Measurements from ENCODE around the gene HS6ST3. TPM values are rescaled to one million over a fixed set of nuclear protein-coding genes. Genes with fewer than 3 reads are reported as not detected.

The HS6ST3 gene
- total and polyA plus RNA-seq, 9 of the 15 experiments (the other 6 are each of a cell fraction or from before 2014, with no cell fraction given) = not detected

DNA sequence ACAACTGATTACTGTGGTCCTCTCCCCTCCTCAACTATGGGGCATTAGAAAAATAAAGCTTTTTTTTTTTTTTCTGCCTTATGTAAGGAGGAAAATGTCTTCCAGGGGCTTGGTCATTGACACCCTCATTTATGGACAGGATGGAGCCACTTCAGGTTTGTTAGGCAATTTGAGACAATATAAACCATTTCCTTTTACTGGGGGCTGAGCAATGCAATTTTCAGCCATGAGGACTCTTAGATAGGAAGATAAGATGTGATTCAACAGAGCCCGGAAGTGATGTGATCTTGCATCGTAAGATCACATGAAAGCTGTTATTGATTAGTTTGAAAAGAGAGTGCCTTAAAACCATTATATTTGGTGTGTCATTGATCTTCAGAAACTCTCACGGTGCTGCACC, 693.6 kb downstream of the HS6ST3 start:
- intact Hi-C loops (cut with micrococcal nuclease) (no loop called here), in situ Hi-C loops (cut with MboI) (no loop called here)
- no peak overlapping the region for H2AFZ ChIP-seq (ENCODE audit: low read depth, low read length)
- H3K4me2 ChIP-seq (ENCODE audit: insufficient read depth, low read length) = no peak overlapping the region
- H3K79me2 ChIP-seq (ENCODE audit: control insufficient read depth, insufficient read depth, low read length) = no peaks in the 10 kb centered on the region
- WGBS (ENCODE audit: insufficient coverage, low coverage, missing lambda C conversion rate) = 7% methylated on average over 3 of the region's 3 CpGs
- H3K9me3 ChIP-seq (replicated peaks; ENCODE audit: control insufficient read depth, insufficient read depth, low read depth, low read length) = no peaks in the 10 kb centered on the region
- no peak for FAIRE-seq
- no peak for DNase-seq (ENCODE audit: extremely low read depth in 1 of 4, low spot score in 3 of 4)
- H3K4me1 ChIP-seq (replicated peaks in 1 of 2; ENCODE audit: control insufficient read depth in 2 of 2, insufficient read depth in 2 of 2, low read length in 2 of 2) = no peaks in the 10 kb centered on the region
- H3K36me3 ChIP-seq (ENCODE audit: control insufficient read depth, insufficient read depth, low read length) = no peaks in the 10 kb centered on the region
- no peak overlapping the region for H3K9ac ChIP-seq (ENCODE audit: insufficient read depth in 1 of 2, low read depth in 2 of 2, low read length in 2 of 2)
- no peak overlapping the region for H3K27ac ChIP-seq (ENCODE audit: extremely low read depth, low read depth, low read length)
- ChIA-PET POLR2A (no interaction called here), CTCF (ENCODE audit: low intra/inter-chr PET ratio) (no interaction called here)
- ATAC-seq = no peak
- no peaks in the 10 kb centered on the region for H3K9me1 ChIP-seq (ENCODE audit: control insufficient read depth, insufficient read depth, low read length)
- no TSS peak for BruUV-seq (replicated peaks)
- H4K20me1 ChIP-seq (replicated peaks; ENCODE audit: control insufficient read depth, insufficient read depth, low read length) = no peaks in the 10 kb centered on the region
- no peaks in the 10 kb centered on the region for H3K27me3 ChIP-seq (ENCODE audit: control insufficient read depth in 2 of 2, insufficient read depth in 2 of 2, low read length in 2 of 2)
- no peak overlapping the region for H3K4me3 ChIP-seq
- no peak for TF ChIP-seq HDAC8 (tag; IDR thresholded peaks at IDR 0.05)
- no peak for TF ChIP-seq SNIP1 (IDR thresholded peaks at IDR 0.05; ENCODE audit: low read depth)
- TF ChIP-seq ZFX (CRISPR knock-in tag; IDR thresholded peaks at IDR 0.05) = no peak
- TF ChIP-seq, protein P1, sequence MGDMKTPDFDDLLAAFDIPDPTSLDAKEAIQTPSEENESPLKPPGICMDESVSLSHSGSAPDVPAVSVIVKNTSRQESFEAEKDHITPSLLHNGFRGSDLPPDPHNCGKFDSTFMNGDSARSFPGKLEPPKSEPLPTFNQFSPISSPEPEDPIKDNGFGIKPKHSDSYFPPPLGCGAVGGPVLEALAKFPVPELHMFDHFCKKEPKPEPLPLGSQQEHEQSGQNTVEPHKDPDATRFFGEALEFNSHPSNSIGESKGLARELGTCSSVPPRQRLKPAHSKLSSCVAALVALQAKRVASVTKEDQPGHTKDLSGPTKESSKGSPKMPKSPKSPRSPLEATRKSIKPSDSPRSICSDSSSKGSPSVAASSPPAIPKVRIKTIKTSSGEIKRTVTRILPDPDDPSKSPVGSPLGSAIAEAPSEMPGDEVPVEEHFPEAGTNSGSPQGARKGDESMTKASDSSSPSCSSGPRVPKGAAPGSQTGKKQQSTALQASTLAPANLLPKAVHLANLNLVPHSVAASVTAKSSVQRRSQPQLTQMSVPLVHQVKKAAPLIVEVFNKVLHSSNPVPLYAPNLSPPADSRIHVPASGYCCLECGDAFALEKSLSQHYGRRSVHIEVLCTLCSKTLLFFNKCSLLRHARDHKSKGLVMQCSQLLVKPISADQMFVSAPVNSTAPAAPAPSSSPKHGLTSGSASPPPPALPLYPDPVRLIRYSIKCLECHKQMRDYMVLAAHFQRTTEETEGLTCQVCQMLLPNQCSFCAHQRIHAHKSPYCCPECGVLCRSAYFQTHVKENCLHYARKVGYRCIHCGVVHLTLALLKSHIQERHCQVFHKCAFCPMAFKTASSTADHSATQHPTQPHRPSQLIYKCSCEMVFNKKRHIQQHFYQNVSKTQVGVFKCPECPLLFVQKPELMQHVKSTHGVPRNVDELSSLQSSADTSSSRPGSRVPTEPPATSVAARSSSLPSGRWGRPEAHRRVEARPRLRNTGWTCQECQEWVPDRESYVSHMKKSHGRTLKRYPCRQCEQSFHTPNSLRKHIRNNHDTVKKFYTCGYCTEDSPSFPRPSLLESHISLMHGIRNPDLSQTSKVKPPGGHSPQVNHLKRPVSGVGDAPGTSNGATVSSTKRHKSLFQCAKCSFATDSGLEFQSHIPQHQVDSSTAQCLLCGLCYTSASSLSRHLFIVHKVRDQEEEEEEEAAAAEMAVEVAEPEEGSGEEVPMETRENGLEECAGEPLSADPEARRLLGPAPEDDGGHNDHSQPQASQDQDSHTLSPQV (IDR thresholded peaks at IDR 0.05) = no peak
- TF ChIP-seq GATAD2B (IDR thresholded peaks at IDR 0.05; ENCODE audit: borderline replicate concordance) = no peak
- no peak for TF ChIP-seq PTRF (tag; IDR thresholded peaks at IDR 0.05)
- TF ChIP-seq NCOA6 (IDR thresholded peaks at IDR 0.05) = no peak
- no peak for TF ChIP-seq TCF3 (CRISPR knock-in tag; IDR thresholded peaks at IDR 0.05)
- TF ChIP-seq, protein P2, sequence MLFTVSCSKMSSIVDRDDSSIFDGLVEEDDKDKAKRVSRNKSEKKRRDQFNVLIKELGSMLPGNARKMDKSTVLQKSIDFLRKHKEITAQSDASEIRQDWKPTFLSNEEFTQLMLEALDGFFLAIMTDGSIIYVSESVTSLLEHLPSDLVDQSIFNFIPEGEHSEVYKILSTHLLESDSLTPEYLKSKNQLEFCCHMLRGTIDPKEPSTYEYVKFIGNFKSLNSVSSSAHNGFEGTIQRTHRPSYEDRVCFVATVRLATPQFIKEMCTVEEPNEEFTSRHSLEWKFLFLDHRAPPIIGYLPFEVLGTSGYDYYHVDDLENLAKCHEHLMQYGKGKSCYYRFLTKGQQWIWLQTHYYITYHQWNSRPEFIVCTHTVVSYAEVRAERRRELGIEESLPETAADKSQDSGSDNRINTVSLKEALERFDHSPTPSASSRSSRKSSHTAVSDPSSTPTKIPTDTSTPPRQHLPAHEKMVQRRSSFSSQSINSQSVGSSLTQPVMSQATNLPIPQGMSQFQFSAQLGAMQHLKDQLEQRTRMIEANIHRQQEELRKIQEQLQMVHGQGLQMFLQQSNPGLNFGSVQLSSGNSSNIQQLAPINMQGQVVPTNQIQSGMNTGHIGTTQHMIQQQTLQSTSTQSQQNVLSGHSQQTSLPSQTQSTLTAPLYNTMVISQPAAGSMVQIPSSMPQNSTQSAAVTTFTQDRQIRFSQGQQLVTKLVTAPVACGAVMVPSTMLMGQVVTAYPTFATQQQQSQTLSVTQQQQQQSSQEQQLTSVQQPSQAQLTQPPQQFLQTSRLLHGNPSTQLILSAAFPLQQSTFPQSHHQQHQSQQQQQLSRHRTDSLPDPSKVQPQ (CRISPR knock-in tag; IDR thresholded peaks at IDR 0.05; ENCODE audit: borderline replicate concordance) = no peak
- no peak for TF ChIP-seq POLR2AphosphoS2 (IDR thresholded peaks at IDR 0.05; ENCODE audit: low read length)
- TF ChIP-seq, protein P3, sequence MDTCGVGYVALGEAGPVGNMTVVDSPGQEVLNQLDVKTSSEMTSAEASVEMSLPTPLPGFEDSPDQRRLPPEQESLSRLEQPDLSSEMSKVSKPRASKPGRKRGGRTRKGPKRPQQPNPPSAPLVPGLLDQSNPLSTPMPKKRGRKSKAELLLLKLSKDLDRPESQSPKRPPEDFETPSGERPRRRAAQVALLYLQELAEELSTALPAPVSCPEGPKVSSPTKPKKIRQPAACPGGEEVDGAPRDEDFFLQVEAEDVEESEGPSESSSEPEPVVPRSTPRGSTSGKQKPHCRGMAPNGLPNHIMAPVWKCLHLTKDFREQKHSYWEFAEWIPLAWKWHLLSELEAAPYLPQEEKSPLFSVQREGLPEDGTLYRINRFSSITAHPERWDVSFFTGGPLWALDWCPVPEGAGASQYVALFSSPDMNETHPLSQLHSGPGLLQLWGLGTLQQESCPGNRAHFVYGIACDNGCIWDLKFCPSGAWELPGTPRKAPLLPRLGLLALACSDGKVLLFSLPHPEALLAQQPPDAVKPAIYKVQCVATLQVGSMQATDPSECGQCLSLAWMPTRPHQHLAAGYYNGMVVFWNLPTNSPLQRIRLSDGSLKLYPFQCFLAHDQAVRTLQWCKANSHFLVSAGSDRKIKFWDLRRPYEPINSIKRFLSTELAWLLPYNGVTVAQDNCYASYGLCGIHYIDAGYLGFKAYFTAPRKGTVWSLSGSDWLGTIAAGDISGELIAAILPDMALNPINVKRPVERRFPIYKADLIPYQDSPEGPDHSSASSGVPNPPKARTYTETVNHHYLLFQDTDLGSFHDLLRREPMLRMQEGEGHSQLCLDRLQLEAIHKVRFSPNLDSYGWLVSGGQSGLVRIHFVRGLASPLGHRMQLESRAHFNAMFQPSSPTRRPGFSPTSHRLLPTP (IDR thresholded peaks at IDR 0.05; ENCODE audit: borderline replicate concordance, extremely low read depth, insufficient read length) = no peak
- TF ChIP-seq, protein P4, sequence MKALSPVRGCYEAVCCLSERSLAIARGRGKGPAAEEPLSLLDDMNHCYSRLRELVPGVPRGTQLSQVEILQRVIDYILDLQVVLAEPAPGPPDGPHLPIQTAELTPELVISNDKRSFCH (CRISPR knock-in tag; IDR thresholded peaks at IDR 0.05) = no peak
- TF ChIP-seq, protein P4 (tag; IDR thresholded peaks at IDR 0.05) = no peak
- no peak for TF ChIP-seq CBX1 (IDR thresholded peaks at IDR 0.05; ENCODE audit: low read depth)
